GM19240 (cell line): ENCODE results near the gene POLH.
"Not testable (repeated sequence)": the region's sequence is repeated elsewhere in the genome, so short reads cannot be mapped to it uniquely, and the experiment has no call there.

Experiments used
- DNase-seq: peaks from one replicate; pipeline ENCODE4 v3.0.0; 2011; ENCODE audit warnings: low spot score; ENCODE audit not compliant: insufficient read length

Gene POLH

DNA sequence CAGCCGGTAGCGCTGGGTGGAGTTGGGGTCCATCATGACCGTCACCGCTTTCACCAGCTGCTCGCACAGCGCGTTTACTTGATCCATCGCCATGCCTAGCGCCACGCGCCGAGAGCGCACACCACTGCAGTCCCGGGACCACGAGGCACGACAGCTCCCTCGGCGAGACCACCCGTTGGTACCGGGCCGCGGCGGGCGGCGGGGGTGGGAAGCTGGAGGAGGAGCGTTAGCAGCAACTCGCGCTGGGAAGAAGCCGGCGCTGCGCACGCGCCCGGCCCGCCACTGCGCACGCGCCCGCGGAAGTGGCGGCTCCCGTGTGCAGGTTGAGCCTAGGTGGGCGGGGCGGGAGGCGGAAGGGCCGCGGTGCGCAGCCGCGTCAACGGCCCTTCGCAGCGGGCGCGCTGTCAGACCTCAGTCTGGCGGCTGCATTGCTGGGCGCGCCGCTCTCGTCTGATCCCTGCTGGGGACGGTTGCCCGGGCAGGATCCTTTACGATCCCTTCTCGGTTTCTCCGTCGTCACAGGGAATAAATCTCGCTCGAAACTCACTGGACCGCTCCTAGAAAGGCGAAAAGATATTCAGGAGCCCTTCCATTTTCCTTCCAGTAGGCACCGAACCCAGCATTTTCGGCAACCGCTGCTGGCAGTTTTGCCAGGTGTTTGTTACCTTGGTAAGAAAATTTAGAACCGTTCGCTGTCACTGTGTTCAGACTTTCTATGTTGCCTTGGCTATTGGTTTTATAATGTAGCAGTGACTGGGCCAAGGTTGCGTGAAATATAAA is at the start of gene POLH, which contains the start of gene XPO5:
POLH (plus strand) TSS at position 414 of the 780 bp plus-strand sequence. CDS start 6,135 bp downstream, outside the sequence.
XPO5 (minus strand) TSS at position 267 of the 780 bp plus-strand sequence; CDS start at position 93, 174 bp downstream.
- peak; percentile 95 for DNase-seq

DNA sequence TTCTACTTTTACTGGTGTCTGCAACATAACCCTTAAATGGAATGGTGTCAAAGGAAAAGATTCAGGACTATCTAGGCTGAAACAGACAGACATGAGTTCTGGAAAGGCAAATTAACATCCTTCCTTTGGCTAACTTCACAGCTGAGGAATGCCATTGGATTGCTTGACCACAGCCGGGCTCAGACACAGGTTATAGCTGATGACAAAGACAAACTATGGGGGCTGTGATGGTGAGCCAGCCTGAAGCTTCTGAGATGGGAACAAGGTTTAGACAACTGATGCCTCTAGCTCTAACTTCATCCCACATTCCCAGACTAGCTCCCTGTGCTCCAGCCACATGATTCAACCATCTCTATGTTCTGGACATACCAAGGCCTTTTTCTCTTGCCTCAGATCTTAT is 43.8 kb upstream of the POLH start:
- no peak for DNase-seq

DNA sequence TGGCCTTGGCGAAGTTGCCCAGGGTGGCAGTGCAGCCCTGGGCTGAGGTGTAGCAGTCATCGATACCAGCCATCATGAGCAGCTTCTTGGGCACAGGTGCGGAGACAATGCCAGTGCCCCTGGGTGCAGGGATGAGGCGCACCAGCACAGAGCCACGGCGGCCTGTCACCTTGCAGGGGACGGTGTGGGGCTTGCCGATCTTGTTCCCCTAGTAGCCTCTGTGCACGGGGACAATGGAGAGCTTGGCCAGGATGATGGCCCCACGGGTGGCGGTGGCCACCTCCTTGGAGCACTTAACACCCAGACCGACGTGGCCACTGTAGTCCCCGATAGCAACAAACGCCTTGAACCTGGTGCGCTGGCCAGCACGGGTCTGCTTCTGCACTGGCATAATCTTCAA is 37.0 kb upstream of the POLH start:
- DNase-seq: not testable (repeated sequence)

DNA sequence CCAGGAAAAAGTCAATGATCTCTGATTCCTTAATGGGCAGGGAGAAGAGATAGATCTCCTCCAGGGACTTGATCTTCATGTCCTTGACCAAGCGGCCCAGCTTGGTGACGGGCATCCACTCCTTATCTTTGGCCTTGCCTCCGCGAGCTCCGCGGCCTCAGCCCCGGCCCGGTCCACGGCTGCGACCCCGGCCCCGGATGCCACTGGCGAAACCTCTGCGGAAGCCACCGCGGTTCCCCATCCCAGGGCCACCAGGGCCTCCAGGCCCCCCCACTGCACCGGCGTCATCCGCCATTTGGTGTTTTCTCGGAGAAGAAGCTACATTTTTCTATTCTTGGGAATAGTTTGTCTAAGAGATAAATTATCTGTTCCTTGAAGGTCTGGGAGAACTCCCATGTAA is 36.6 kb upstream of the POLH start:
- not testable (repeated sequence) for DNase-seq

DNA sequence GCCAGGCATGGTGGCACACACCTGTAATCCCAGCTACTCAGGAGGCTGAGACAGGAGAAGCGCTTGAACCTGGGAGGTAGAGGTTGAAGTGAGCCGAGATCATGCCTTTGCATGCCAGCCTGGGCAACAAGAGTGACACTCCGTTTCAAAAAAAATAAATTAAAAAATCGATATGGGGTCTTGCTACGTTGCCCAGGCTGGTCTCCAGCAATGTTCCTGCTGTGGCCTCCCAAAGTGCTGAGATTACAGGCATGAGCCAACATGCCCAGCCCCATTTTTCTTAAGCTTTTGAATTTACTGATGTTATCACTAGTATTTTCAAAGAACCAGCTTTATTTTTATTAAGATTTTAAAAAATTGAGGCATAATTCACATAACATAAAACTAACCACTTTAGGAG is 35.5 kb upstream of the POLH start:
- no peak for DNase-seq

DNA sequence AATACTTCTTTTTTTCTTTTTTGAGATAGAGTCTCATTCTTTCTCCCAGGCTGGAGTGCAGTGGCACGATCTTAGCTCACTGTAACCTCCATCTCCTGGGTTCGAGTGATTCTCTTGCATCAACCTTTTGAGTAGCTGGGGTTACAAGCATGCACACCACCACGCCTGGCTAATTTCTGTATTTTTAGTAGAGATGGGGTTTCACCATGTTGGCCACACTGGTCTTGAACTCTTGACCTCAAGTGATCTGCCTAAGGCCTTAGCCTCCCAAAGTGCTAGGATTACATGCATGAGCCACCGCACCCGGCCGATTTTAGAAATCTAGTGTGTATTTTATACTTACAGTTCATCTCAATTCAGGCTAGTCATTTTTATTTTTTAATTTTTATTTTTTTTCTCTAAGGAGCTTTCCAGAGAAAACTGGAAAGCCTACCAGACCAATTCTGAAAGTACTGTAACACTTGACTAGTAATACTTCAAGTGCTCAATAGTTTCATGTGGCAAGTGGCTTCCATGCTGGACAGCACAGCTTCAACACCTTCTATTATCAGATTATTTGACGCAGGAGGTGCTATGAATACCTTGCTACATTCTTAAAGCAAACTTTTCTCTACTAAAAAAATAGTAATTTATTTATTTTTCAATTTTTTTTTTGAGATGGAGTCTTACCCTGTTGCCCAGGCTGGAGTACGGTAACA is 34.1 kb upstream of the POLH start:
- no peak for DNase-seq

DNA sequence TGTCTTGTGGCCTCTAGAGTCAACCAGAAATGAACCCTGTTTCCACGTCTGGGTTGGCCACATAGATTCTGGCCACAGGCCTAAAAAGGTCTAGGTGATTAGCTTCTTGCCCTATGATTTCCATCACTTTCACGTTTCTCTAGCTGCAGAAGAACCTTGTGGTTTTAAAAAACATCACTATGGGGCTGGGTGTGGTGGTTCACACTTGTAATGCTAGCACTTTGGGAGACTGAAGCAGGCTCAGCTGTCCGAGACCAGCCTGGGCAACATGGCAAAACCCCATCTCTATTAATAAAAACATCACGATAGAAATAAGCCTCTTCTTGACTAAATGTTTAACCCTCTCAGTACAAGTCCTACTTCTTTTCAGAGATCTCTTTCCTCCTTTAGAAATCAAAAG is 31.5 kb upstream of the POLH start:
- DNase-seq: no peak

DNA sequence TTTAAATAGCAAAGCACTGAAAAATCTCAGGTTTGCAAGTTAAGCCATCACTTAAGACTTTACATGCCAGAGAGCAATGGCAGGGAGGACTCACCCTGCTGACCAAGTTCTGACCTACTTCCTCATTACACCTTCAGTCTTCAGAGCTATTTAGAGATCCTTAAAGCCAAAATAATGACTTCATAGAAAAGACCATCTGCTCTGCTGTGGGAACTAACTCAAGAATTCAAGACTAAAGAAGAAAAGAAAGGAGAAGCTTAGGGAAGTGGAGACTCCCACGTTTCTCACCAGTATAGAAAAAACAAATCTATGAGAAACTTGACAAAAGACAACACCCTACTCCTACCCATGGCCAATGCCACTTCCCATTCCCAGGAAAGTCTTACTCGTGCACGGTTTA is 28.8 kb upstream of the POLH start:
- no peak for DNase-seq

DNA sequence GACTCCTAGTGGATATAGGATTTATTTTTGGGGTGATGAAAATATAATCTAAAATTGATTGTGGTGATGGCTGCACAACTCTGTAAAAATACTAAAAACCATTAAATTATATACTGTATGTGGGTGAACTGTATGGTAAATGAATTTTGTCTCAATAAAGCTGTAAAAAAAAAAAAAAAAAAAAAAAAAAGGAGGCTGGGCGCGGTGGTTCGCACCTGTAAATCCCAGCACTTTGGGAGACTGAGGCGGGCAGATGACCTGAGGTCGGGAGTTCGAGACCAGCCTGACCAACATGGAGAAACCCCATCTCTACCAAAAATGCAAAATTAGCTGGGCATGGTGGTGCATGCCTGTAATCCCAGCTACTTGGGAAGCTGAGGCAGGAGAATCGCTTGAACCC is 18.4 kb upstream of the POLH start:
- not testable (repeated sequence) for DNase-seq

DNA sequence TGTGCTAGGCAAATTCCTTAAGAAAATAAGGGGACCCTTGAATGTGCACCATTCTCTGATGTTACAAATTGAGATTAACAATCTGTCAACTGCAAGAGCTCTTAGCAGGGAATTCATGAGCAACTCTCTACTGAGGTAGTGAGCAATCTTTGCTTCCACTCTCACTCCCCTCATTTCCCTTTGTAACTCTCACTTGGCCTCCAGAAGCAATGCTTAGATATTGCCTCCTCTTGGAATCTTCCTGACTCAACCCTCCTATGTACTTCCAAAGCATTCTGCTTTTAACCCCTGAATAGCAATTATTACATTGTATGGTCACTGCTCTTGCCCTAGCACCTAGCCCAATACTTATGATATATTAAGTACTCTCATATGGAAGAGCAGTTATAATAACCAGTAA is 16.7 kb upstream of the POLH start:
- no peak for DNase-seq

DNA sequence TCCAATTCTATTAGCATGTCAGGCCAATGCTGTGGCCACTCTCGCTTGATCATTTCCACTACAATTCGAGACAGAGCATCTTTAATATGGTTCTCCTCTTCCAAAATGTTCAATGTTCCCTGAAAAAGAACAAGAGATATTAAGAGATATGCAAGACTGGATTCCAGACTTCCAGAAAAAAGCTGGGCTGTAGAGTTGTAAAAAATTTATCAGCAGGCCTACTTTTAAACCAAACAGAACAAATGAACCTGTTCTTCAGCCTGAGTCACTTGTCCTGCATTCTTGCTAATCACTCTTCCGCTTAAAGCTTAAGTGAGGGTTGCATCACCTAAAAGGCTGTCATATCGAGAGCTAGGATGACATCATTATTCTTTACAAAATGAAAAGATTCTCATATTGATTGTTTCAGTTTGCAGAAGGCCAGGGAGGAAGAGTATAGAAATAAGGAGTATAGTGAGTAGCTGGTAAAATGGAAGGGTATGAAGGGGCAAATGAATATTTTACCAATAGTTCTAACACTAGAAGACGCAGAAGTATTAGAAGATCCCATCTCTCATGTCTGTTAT is 5.0 kb upstream of the POLH start:
- DNase-seq: no peak

DNA sequence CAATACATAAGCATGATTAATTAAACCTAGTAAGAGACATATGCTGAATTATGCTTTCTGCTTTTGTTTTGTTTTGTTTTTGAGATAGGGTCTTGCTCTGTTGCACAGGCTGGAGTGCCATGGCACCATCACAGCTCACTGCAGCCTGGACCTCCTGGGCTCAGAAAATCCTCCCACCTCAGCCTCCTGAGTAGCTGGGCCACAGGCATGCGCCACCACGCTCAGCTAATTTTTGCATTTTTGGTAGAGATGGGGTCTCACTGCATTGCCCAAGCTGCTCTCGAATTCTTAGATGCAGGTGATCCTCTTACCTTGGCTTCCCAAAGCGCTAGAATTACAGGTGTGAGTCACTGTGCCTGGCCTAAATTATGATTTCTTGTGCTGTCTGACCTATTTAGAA is 4.0 kb upstream of the POLH start:
- DNase-seq: no peak

DNA sequence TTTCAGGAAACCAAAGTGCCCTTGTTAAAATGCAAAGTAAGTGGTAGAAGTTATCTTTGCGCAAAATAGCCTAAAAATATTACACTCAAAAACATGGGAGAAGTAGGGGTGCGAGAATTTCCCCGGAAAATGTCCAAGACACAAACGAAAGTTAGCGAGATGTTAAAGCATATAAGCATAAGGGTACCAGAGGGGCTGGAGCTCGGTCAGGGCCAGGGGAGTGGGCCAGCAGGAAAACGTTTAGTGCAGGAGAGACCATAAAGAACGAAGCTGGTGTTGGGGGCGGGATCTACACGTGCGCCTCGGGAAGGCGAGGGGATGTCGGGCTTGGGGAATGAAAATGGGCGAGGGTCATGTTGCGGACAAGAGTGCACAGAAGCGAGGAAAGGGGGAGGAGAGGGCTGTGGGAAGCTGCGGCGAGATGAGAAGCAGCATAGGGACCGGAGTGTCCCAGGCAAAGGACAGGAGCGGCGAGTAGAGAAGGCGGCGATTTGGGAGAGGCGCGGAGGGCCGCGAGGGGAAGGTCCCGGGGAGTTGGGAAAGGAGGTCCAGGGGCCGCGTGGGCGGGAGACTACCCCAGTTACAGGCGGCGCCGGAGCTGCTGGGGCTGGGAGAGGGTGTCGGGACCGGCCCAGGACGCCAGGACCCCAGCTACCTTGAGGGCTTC is 747 bp upstream of the POLH start:
- no peak for DNase-seq

DNA sequence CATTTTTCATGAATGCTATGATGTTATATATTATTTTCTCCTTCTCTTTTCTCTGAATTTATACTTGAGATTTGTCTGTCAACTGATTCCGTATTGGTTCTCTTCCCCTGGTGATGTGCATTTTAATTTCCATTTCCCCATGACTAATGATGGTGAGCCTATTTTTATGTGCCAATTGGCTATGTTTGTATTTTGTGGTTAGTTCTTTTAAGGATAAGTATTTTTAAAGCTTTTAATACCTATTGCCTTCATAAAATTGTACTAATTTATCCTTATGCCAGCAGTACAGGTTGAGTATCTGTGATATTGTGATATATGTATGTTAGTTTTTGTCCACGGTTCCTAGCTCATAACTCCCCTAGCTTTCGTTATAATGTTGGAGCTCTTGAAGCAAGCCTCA is 2.8 kb downstream of the POLH start:
- DNase-seq: no peak

DNA sequence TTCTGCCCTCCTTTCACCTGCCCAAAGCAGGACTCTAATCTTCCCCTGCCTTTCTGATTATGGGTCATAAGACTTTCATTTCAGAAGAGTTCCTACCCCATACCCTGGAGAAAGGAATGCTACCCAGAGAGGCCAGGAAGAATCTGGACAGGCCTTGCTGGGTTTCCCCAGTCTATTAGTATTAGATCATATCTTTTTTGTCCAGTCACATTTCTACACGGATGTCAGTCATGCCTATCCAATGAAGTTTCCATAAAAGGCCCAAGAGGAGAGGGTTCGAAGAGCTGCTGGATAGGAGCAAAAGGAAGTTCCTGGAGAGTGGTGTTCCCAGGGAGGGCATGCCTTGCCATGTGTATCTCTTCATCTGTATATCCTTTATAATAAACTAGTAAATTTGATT is 3.2 kb downstream of the POLH start:
- no peak for DNase-seq

DNA sequence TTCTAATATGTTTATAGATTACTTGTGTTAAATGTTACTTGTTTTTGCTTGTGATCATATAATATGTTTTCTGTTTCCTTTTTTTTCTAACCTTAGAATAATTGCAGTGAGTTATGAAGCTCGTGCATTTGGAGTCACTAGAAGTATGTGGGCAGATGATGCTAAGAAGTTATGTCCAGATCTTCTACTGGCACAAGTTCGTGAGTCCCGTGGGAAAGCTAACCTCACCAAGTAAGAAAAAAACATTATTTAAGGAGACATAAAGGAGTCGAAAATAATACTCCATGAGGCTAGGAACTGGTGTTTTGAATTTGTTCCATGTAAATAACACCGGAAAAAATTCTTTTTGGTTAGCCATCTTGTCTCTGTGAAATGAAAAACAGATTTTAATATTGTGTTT is 6.9 kb downstream of the POLH start:
- DNase-seq: no peak

DNA sequence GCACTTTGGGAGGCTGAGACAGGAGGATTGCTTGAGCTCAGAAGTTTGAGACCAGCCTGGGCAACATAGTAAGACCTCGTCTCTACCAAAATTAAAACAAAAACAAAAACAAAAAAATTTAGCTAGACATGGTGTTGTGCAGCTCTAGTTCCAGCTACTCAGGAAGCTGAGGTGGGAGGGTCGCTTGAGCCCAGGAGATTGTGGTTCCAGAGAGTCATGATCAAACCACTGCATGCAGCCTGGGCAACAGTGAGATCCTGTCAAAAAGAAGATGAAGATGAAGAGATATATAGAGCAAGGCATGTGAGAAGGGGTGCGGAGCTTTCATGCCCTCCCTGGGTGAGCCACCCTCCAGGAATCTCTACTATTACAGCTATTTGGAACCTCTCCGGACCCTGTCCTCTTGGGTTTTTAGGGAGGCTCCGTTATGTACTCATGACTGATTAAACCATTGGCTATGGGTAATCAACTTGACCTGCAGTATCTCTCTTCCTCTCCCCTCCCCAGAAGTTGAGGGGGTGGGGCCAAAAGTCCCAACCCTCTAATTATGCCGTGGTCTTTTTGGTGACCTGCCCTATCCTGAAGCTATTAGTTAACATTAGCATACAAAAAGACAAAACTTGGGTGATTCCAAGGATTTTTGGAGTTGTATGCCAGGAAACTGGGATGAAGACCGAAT is 9.0 kb downstream of the POLH start:
- DNase-seq: no peak

DNA sequence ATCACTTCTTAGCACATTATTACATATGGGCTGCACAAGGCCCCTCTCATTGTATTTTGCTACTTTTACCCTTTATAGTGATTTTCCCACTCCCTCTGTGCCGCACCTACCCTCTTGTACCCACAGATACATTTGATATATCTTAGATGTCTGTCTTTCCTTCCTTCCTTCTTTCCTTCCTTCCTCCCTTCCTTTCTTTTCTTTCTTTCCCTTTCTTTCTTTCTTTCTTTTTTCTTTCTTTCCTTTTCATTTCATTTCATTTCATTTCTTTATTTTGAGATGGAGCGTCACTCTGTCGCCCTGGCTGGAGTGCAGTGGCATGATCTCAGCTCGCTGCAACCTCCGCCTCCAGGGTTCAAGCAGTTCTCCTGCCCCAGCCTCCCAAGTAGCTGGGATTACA is 12.2 kb downstream of the POLH start:
- DNase-seq: no peak

DNA sequence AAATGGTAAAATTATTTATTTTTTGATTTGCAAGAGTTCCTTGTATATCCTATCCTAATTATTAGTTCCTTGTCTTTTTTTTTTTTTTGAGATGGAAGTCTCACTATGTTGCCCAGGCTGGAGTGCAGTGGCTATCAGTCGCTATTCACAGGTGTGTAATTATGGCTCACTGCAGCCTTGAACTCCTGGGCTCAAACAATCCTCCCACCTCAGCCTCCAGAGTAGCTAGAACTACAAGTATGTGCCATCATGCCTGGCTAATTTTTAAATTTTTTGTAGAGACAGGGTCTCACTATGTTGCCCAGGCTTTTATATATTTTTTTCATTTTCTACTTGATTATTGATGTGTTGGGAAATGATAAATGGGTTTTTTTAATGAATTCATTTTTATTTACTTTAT is 13.6 kb downstream of the POLH start:
- DNase-seq: not testable (repeated sequence)

DNA sequence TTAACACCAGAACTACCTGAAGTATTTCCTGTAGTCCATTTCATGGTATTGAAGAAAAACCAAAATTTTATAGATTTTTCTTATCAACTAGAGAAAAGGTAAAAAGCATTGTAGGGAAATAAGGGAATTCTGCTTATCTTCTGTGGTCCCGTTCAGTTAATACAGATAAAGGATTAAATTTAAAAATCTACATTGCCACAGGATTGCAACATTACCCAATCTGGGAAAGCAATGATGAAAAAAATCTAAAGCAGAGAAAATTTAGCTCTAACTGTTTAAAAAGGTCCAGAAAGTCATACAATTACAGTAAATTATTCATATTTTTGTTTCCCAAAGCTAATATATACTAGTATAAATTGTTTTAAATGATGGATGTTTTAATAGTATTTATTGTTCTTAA is 18.0 kb downstream of the POLH start:
- DNase-seq: no peak

DNA sequence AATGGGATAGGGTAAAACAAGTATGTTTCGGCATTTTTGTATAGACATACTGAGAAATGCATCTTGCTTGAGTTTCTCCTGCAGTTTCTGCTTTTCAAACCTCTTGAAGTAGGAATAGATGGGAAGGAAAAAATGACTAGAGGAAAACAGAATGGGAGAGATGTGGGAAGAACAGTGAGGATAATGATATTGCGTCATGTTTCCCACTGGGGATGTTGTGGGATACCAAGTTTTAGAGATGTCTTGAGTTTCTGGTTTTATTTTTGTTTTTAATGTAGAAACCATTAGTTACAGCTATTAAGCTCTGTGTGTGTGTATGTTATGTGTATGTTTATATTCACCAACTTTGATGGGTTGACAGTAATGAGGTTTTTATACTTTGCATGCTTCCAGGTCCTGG is 24.6 kb downstream of the POLH start:
- no peak for DNase-seq
